DMS153 (cell line): Measurements from ENCODE around the gene RMDN3.

Experiments
- DNase-seq: peaks from one replicate; lab custom pipeline; 2025; lab: John Stamatoyannopoulos, UW

Gene RMDN3, protein sequence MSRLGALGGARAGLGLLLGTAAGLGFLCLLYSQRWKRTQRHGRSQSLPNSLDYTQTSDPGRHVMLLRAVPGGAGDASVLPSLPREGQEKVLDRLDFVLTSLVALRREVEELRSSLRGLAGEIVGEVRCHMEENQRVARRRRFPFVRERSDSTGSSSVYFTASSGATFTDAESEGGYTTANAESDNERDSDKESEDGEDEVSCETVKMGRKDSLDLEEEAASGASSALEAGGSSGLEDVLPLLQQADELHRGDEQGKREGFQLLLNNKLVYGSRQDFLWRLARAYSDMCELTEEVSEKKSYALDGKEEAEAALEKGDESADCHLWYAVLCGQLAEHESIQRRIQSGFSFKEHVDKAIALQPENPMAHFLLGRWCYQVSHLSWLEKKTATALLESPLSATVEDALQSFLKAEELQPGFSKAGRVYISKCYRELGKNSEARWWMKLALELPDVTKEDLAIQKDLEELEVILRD

DNA sequence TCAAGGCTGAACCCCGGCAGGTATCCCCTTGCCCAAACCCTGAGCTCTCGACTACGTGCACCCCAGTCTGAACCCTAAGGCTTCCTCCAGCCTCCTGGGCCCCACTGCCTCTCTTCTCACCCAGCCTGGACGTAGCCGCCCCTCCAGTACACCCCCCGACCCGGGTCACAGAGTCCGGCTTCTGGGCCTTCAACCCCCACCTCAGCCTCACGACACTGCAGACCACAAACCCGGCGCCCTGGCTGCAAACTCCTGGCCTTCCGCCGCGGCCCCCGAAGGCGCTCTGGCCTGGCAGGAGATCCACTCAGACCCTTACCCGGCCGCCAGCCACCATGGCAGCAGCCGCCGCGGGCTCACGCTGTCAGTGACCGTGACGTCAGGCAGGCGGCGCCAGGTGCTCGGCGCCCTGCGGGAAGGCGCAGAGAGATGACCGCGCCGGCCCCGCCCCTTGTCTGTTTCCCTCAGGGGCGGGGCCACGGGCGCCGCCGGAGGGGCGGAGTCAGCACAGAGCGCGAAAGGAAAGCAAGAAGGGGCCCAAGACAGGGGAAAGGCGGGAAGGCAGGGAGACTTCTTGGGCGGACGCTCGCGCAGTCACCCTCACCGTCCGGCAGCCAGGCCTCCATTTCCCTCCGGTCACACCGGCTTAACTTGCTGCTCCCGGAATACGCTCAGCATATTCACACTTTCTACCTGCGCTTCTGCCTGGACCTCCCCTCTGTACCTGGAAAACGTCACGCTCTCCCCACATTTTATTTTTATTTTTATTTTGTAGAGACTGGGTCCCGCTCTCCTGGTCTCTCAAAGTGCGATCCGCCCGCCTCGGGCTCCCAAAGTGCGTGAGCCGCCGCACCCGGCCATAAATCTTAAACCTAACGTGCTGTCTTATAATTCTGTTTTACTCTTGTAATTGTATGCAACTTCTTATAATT, at the start of gene RMDN3:
TSS of gene RMDN3 (minus strand) at position 372 of the 929 bp plus-strand sequence. CDS start 471 bp downstream, outside the sequence.
- peak; percentile 52 for DNase-seq

DNA sequence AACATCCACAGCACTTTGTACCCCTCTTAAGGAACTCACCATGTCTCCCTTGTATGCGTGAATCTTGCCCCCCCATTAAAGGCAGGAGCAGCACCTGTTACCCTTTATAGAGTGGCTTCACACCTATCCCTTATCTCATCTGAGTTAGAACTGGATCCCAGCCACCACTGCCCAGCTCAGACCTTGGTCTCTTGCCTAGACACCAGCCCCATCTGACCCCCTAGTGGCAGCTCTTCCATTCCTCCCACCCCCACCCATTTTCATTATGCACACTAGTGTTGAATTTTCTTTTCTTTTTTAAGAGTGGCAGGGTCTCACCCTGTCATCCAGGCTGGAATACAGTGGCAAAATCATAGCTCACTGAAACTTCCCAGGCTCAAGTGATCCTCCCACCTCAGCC, 48.6 kb upstream of the RMDN3 start:
- no peak for DNase-seq

DNA sequence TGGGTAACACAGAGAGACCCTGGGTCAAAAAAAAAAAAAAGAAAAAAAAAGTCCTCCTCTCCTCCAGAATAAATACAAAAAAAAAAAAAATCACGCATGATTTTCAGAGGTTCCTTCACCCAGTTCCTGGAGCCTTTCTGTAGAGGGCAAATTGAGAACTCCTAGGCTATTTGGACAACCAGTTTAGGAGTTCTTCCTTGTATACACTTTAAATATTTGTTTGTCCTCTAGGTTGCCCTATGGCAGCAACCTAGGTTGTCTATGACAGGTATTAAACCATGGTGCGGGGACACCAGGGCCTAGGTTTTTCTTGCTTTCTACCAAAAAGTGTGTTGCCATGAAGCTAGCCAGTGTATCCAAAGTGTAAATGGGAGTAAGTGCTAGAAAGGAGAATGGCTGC, 48.0 kb upstream of the RMDN3 start:
- DNase-seq: no peak

DNA sequence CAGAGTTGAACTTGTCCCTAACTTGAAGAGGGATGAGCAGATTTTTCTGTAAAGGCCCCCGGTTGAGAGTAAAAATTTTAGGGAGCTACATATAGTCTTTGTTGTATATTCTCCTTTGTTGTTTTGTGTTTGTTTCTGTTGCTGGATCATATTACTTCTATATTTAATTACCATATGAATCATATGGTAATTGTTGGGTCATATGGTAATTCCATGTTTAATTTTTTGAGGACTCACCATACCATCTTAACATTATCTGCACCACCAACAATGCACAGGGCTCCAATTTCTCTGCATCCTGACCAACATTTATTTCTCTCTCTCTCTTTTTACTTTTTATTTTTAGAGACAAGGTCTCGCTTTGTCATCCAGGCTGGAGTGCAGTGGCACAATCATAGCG, 44.5 kb upstream of the RMDN3 start:
- no peak for DNase-seq

DNA sequence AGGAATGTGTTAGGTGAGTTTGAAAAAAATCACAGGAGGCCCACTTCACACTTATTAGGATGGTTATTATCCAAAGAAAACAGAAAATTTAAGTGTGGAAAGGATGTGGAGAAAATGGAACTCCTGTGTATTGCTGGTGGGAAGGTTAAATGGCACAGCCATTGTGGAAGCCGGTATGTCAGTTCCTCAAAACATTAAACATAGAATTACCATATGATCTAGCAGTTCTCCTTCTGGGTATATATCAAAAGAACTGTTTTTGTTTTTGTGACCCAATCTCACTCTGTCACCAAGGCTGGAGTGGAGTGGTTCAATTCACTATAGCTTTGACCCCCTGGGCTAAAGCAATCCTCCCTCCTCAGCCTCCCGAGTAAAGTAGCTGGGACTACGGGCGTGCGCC, 41.5 kb upstream of the RMDN3 start:
- no peak for DNase-seq

DNA sequence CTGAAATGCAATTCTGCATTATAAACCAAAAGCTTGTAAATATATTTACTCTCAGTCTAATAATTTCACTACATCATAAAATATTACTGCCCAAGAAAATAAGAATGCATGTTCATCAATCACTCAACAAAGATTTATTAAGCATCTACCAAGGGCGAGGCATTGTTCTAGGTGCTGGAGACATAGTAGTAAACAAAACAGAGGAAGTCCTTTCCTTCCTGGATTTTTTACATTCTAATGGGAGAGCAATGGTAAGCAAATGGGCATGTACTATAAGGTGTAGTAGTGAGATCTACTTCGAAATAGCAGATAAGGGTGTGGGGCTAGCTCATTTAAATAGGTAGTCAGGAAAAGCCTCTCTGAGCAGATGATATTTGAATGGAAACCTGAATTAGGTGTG, 41.0 kb upstream of the RMDN3 start:
- no peak for DNase-seq

DNA sequence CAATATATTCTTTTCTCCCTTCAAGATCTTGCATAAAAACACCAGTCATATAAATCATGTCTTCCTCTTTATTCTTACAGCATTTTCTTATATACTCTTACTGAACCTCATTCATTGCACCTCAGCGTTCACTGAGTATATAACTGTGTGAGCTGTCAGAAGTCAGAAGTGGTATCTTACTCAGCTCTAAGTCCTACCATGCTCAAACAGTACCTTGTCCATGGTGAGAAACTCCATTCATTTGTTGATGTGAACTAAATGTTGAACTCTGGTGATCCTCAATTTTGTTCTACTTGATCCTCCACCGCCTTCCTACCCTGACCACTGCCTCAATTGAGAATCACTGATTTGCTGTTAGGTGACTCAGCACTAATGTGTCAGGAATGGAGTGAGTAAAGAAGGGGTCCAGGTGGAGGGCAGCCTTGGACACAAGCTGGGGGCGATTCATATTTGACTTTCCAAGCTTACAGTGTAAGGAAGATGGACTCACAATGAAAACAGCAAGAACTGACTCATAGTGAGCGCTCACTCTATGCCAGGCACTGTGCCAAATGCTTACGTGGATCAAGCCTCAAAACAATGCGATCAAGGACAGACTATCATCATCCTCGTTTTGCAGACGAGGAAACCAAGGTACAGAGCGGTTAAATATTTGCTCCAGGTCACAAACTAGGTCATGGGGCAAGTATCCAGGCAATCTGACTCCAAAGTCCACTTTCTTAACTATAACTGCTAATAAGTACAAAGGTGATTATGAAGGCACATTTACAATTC, 38.3 kb upstream of the RMDN3 start:
- DNase-seq: no peak

DNA sequence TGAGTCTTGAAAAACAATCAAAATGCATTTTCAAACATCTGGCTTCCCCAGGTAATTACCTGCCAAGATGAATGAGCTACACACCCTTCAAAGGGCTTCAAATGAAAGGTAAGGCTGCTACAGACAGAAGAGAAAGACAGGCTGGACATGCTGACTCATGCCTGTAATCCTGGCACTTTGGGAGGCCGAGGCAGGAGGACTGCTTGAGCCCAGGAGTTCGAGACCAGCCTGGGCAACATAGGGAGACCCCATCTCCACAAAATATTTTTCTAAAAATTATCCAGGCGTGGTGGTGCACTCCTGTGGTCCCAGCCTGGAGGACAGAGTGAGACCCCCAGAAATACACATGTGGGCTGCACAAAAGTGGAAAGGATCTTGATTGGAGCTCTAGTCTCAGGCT, 37.3 kb upstream of the RMDN3 start:
- DNase-seq: no peak

DNA sequence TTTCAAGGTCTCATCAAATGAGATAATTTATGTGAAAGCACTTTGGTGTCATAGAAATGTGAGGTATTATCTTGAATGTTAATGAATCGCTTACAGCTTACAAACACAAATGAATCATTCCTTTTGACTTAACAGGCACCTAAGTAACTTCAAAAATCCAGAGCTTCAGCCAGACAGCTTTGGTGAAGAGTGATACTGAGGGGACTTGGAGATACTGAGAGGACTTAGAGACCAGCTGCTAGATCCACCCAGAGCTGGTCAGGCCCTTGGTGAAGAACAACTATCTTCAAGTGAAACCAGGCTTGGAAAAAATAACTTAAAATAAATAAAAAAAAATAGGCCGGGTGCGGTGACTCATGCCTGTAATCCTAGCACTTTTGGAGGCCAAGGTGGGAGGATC, 35.7 kb upstream of the RMDN3 start:
- no peak for DNase-seq

DNA sequence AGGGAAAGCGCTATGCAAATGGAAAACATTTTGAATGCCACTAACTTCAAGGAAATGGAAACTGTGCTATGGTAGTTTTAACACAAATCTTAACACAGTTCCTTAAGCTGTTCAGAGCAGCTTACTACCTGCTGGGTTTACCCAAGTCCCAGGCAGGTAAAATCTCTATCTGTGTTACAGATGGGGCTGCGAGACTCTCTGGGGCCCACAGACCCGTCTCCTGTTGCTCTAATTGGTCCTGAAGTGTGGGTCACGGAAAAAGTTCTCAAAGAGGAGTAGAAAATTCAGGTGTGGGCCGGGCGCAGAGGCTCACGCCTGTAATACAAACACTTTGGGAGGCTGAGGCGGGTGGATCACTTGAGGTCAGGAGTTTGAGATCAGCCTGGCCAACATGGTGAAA, 34.9 kb upstream of the RMDN3 start:
- DNase-seq: no peak

DNA sequence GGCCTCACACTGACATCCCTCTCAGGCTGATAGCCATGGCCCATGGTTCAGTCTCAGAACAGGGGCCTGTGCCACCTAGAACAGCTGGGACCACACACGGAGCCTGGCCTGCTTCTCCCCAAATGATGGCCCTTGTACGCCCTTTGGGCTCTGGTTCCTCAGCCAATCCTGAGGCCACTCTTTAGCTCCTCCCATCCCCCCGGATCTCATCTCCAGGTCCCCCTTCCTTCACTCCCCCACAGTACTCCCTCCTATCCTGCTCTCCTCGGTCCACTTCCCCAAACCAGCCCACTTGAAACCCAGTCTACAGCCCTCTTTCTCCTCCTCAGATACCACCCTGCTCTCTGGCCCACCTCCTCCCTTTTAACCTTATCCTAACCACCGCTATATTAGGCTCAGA, 34.1 kb upstream of the RMDN3 start:
- DNase-seq: no peak

DNA sequence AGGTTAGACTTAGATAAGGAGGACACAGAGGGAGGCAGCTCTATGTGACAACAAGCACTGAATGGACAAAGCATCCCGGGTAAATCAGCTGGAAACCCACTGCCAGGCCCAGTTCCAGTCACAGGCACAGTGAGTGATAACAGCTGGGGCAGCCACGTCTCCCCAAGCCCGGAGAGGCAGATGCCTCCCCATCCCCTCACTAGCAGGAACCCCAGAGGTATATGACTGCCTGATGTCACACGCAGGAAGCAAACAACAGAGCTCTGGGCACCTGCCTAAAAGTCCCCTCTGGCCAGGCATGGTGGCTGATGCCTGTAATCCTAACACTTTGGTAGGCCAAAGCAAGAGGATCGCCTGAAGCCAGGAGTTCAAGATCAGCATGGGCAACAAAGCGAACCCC, 32.9 kb upstream of the RMDN3 start:
- peak; percentile 60 for DNase-seq

DNA sequence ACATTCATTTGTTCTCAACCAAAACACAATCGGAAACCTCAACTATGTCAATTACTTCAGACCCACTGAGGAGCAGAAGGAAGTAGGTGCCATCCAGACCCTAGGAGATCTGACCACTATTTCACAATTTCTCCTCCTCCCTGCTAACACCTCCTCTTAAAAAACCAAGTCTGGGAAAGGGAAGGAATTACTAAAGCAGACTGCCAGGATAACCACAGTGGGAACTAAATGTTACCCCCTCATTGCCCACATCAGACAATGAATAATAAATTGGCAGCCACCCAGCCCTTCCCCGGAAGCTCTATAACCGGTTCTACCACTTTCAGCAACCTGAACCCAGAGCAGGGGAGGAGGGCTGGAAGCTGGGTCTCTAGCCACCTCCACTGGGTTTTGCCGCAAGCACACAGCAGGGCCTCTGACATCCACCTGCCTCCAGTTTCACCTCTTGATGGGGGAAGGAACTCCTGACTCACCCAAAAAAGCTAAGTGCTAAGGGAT, 32.3 kb upstream of the RMDN3 start:
- DNase-seq: peak; percentile 88

DNA sequence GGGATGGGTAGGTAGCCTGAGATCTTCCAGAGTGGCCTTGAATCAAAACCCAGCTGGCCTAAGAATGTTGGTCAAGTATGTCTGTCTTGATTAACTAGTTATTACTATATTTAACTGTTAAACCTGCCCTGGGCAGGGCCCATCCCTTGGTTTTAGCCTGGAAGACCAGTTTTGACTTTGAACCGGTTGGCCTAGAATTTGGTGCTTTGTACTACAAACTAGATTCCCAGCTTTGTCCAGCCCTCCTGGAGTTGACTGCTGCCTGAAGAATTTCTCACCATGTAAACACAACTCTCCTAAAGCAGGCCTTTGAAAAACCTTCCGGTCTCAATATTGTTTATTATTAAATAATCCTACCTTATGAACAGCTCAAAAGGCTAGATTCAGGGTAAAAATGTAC, 30.8 kb upstream of the RMDN3 start:
- DNase-seq: no peak

DNA sequence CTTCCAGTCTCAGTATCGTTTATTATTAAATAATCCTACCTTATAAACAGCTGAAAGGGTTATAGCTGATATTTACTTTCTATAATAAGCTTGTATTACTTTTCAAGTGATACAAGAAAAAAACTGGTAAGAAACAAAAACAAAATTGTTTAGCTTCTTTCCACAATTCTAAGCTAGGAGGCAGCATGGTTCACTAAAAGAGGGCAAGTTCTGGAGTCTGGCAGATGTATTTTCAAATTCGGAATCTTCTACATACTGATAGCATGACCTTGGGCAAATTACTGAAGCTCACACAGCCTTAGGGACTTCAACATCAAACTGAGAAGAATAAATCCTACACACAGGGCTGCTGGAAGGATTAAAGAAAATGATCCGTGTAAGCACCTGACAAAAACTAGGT, 30.1 kb upstream of the RMDN3 start:
- DNase-seq: no peak

DNA sequence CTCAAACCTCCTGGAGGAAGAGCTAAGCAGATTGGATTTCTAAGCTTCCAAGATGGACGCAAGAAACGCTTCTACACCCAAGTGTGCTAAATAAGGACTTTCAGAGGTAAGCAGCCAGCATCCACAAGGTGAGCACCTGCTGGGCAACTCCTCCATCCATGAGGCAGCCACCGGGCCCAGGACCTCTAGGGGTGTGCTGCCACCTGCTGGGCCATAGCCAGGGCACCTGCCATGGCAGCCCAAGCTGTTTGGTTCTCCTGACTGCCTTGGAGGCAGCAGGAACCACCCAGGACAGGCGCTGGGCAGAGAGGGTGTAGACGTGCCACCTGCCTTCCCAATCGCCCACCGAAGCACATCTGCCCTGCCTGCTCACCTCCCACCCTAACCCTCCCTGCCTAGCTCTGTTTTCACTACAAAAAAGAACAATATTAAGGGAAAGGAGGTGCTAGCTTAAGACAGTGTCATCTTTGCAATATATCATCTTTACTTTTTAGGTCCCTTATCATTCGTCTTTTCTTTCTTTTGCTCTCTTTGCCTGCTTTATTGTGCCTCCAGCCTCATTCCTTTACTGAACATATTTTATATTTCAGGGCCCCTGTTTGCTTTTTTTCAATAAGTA, 27.7 kb upstream of the RMDN3 start:
- peak; percentile 29 for DNase-seq

DNA sequence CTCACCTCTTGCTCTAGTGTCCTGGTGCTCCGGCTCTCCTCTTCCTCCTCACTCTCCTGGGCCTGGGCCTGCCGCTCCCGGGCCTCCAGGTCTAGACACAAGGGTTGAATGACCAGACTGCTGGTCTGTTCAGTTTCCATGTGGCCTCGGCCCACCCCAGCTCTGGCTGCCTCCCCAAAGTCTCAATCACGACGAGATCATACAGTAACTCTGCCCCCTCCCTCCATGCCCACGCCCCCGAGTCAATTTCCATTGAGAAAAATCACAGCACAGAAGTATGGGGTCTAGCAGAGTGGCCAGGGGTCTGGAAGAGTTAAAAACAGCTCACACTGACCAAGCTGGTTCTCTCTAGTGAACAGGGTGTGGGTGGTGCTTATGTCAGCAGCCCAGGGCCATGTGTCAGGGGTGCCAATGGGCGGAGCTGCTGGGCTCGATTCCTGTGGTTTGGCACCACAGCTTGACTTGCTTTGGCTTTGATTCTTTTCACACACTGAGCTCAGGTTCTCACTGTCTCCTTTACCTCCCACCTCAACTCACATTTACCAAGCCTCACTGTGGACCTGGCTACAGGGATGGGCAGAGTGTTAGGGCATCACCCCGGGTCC, 21.6 kb upstream of the RMDN3 start:
- DNase-seq: no peak

DNA sequence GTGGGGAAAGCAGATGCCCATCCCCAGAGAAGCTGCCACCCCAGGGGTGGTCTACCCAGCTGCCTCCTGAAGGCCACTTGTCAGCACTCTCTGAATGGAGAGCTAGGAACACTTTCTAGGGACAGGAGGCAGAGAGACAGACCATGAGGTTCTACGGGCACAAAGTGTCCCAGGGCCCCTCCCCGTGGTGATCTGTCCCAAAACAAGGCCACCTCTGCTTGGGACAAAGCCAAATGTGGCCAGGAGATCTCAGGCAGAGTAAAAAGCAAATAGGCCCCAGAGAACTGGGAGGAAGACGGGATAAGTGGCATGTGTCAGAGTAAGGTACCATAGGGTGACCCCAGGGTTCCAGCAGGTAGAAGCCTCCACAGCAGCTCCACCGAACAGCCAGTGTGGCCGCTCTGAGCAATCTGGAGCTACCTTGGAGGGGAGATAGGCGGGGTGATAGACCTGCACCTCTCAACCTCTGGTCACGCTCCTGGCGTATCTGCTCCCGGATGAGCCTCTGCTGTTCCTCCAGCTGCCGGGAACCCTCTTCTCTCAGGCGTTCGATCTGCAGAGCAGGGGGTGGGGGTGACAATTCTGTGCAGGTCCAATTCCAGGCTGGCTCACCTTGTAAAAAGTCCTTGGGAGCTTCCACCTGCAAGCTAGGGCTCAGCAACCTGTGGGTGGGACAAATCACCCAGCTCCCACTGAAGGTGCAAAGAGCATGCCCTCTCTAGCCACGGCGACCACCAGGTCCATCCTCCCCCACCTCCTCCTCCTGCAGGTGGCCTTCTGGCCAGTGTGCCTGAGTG, 20.9 kb upstream of the RMDN3 start:
- DNase-seq: no peak

DNA sequence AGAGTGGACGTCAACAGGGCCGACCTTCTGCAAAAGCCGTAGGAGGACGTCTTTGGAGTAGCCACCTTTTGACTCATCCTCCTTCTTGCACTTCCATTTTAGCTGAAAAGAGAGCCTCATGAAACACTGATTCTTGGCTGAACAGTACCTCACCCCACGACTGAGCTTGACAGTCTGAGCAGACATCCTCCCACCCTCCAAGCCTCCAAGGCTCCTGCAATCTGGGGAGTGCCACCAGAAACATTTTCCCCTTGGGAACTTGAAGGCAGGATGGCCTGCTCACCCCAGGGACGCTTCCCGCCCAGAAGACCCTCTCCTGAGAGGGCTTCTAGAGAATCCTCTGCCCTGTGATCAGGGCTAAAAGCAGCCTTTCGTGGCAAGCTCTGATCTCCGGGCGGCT, 20.0 kb upstream of the RMDN3 start:
- DNase-seq: no peak

DNA sequence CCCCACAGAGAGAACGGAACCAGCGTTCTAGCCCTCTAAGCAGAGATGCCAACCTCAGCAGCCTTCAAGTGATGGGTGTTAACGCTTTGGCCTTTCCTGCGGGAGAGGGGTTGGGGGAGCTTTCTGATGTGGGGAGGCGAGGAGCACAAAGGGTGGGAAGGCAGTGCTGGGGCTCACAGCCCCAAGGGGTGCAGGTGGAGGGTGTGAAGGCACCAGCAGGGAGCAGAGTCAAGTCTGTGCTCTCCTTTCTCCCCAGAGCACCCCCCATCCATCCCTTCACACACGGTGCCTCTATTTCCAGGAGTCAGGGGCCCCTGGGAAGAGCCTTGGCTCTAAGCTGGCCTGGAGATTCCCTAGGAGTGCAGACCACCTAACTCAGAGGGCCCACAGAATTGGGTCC, 18.8 kb upstream of the RMDN3 start:
- no peak for DNase-seq
